DOHH2 (cell line): ENCODE data around the gene CD244.

ENCODE experiments used
- H3F3A ChIP-seq: fragments of 200-600 bp; sonication (generic), shearing (Covaris generic); 2 replicates; pipeline ENCODE4 v1.6.0; 2016; ENCODE audit warnings: antibody characterized with exemption, mild to moderate bottlenecking; ENCODE audit not compliant: control insufficient read depth, insufficient read depth
- H3K27ac ChIP-seq: fragments of 200-600 bp; sonication (generic); 2 replicates; pipeline ENCODE4 v1.5.1; 2014; ENCODE audit warnings: low read depth, mild to moderate bottlenecking, low read length, moderate library complexity
- H3K27me3 ChIP-seq: fragments of 200-600 bp; sonication (generic); 2 replicates; pipeline ENCODE4 v1.6.1; 2014; ENCODE audit warnings: mild to moderate bottlenecking, low read length, mixed read lengths; ENCODE audit not compliant: control insufficient read depth
- H3K36me3 ChIP-seq: fragments of 200-600 bp; sonication (generic); 2 replicates; pipeline ENCODE4 v1.6.1; 2014; ENCODE audit warnings: mild to moderate bottlenecking, low read length, moderate library complexity, mixed read lengths; ENCODE audit not compliant: control insufficient read depth
- H3K4me1 ChIP-seq: fragments of 200-600 bp; sonication (generic); 2 replicates; pipeline ENCODE4 v1.6.1; 2014; ENCODE audit warnings: mild to moderate bottlenecking, low read length, mixed read lengths; ENCODE audit not compliant: control insufficient read depth
- H3K4me2 ChIP-seq: fragments of 200-600 bp; sonication (generic); 2 replicates; pipeline ENCODE4 v1.6.0; 2014; ENCODE audit warnings: mild to moderate bottlenecking, low read length, moderate library complexity
- H3K4me3 ChIP-seq: fragments of 200-600 bp; sonication (generic); 2 replicates; pipeline ENCODE4 v1.5.1; 2014; ENCODE audit warnings: mild to moderate bottlenecking, low read length, mixed read lengths
- H3K79me2 ChIP-seq: fragments of 200-600 bp; sonication (generic); 2 replicates; pipeline ENCODE4 v1.6.1; 2014; ENCODE audit warnings: mild to moderate bottlenecking, low read length, mixed read lengths; ENCODE audit not compliant: control insufficient read depth
- H3K9me2 ChIP-seq: fragments of 200-600 bp; sonication (generic); replicated peaks from 2 replicates; pipeline ENCODE4 v1.6.1; 2014; ENCODE audit warnings: mild to moderate bottlenecking, low read length, mixed read lengths; ENCODE audit not compliant: control insufficient read depth
- H3K9me3 ChIP-seq: fragments of 200-600 bp; sonication (generic); 2 replicates; pipeline ENCODE4 v1.6.1; 2014; ENCODE audit warnings: antibody characterized with exemption, low read length, mixed read lengths; ENCODE audit not compliant: control insufficient read depth, insufficient read depth
- H4K20me1 ChIP-seq: fragments of 200-600 bp; sonication (generic); 2 replicates; pipeline ENCODE4 v1.6.0; 2014; ENCODE audit warnings: low read depth, mild to moderate bottlenecking, antibody characterized with exemption, low read length, moderate library complexity; ENCODE audit not compliant: control insufficient read depth, insufficient read depth
- EZH2phosphoT487 ChIP-seq: fragments of 200-600 bp; sonication (generic); IDR thresholded peaks from 2 replicates; pipeline ENCODE4 v1.6.1; 2017; ENCODE audit warnings: borderline replicate concordance, mild to moderate bottlenecking, antibody characterized with exemption, low read length, moderate library complexity, mixed read lengths
- TF ChIP-seq, protein P1 (sequence below): fragments of 200-600 bp; sonication (generic); IDR thresholded peaks from one replicate; pipeline ENCODE4 v1.5.1; 2014; ENCODE audit warnings: antibody characterized with exemption, mild to moderate bottlenecking, low read depth, low read length; ENCODE audit not compliant: poor library complexity, severe bottlenecking

Gene CD244

GRCh38 chr1:160781186-160781766 lies 81.4 kb downstream of the CD244 start:
- H4K20me1 ChIP-seq: no peaks in the 10 kb centered on the region
- TF ChIP-seq EZH2phosphoT487: no peak
- TF ChIP-seq, protein P1, sequence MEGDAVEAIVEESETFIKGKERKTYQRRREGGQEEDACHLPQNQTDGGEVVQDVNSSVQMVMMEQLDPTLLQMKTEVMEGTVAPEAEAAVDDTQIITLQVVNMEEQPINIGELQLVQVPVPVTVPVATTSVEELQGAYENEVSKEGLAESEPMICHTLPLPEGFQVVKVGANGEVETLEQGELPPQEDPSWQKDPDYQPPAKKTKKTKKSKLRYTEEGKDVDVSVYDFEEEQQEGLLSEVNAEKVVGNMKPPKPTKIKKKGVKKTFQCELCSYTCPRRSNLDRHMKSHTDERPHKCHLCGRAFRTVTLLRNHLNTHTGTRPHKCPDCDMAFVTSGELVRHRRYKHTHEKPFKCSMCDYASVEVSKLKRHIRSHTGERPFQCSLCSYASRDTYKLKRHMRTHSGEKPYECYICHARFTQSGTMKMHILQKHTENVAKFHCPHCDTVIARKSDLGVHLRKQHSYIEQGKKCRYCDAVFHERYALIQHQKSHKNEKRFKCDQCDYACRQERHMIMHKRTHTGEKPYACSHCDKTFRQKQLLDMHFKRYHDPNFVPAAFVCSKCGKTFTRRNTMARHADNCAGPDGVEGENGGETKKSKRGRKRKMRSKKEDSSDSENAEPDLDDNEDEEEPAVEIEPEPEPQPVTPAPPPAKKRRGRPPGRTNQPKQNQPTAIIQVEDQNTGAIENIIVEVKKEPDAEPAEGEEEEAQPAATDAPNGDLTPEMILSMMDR: no peak
- no peak overlapping the region for H3K27ac ChIP-seq
- H3K4me3 ChIP-seq: no peak overlapping the region
- H3K36me3 ChIP-seq: no peaks in the 10 kb centered on the region
- H3K9me3 ChIP-seq: no peaks in the 10 kb centered on the region
- no peaks in the 10 kb centered on the region for H3K27me3 ChIP-seq
- H3K4me2 ChIP-seq: no peak overlapping the region
- no peaks in the 10 kb centered on the region for H3K79me2 ChIP-seq
- H3K4me1 ChIP-seq: peaks cover 4% of the 10 kb centered on the region
- H3K9me2 ChIP-seq: no peaks in the 10 kb centered on the region
- no peaks in the 10 kb centered on the region for H3F3A ChIP-seq

DNA sequence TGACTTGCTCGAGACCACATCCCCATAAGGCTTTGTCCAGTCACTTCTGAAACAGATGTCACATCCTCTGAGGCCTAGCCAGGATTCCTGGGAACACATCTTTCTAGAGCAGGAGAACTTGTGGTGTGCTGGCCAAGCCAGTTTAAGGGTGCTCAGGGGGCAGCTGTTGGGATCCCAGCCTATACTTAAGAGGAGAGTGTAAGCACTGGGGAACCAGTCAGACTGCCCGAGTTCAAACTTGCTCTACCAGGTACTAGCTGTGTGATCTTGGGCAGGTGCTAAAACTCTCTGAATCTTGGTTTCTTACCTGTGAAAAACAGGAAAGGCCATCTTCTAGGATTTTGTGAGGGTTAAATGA lies 82.3 kb downstream of the CD244 start:
- TF ChIP-seq EZH2phosphoT487: no peak
- TF ChIP-seq, protein P1: no peak
- H3K27ac ChIP-seq: no peak overlapping the region
- no peak overlapping the region for H3K4me3 ChIP-seq
- H3K27me3 ChIP-seq: 0 out of 2 replicates have a peak, but pooled peaks cover under 1% of the 10 kb centered on the region
- no peaks in the 10 kb centered on the region for H3K79me2 ChIP-seq
- H3K9me2 ChIP-seq: no peaks in the 10 kb centered on the region
- no peak overlapping the region for H3K4me2 ChIP-seq
- H3F3A ChIP-seq: no peaks in the 10 kb centered on the region
- no peaks in the 10 kb centered on the region for H3K36me3 ChIP-seq
- H3K9me3 ChIP-seq: no peaks in the 10 kb centered on the region
- H3K4me1 ChIP-seq: peaks cover 4% of the 10 kb centered on the region
- H4K20me1 ChIP-seq: no peaks in the 10 kb centered on the region
